ENCODE measurements around the gene DNAL1. TPM values are rescaled to one million over a fixed set of nuclear protein-coding genes. Genes with fewer than 3 reads are reported as not detected.

Gene DNAL1
- polyA plus RNA-seq, 1 of the 3 experiments (the other 2 are of a cell fraction), result 2.6 TPM

GRCh38 chr14:73695997-73696396, 51.2 kb downstream of the DNAL1 start (continued):
- TF ChIP-seq, protein P1, sequence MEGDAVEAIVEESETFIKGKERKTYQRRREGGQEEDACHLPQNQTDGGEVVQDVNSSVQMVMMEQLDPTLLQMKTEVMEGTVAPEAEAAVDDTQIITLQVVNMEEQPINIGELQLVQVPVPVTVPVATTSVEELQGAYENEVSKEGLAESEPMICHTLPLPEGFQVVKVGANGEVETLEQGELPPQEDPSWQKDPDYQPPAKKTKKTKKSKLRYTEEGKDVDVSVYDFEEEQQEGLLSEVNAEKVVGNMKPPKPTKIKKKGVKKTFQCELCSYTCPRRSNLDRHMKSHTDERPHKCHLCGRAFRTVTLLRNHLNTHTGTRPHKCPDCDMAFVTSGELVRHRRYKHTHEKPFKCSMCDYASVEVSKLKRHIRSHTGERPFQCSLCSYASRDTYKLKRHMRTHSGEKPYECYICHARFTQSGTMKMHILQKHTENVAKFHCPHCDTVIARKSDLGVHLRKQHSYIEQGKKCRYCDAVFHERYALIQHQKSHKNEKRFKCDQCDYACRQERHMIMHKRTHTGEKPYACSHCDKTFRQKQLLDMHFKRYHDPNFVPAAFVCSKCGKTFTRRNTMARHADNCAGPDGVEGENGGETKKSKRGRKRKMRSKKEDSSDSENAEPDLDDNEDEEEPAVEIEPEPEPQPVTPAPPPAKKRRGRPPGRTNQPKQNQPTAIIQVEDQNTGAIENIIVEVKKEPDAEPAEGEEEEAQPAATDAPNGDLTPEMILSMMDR (IDR thresholded peaks at IDR 0.05), result no peak
- TF ChIP-seq FOXJ3 (CRISPR knock-in tag; IDR thresholded peaks at IDR 0.05) (no peak), ZBTB33 (IDR thresholded peaks at IDR 0.05; ENCODE audit: borderline replicate concordance, low read depth) (no peak), RAD21 (IDR thresholded peaks at IDR 0.05; ENCODE audit: low read length) (no peak), REST (IDR thresholded peaks at IDR 0.05; ENCODE audit: low read depth, low read length) (no peak), GABPA (IDR thresholded peaks at IDR 0.05; ENCODE audit: low read depth) (no peak), RFX5 (IDR thresholded peaks at IDR 0.05; ENCODE audit: low read length) (no peak), NRF1 (IDR thresholded peaks at IDR 0.05; ENCODE audit: low read depth, low read length) (no peak), TEAD4 (IDR thresholded peaks at IDR 0.05; ENCODE audit: borderline replicate concordance, insufficient read depth) (no peak), EZH2phosphoT487 (IDR thresholded peaks at IDR 0.05; ENCODE audit: borderline replicate concordance, low read depth) (no peak)
- TF ChIP-seq, protein P2, sequence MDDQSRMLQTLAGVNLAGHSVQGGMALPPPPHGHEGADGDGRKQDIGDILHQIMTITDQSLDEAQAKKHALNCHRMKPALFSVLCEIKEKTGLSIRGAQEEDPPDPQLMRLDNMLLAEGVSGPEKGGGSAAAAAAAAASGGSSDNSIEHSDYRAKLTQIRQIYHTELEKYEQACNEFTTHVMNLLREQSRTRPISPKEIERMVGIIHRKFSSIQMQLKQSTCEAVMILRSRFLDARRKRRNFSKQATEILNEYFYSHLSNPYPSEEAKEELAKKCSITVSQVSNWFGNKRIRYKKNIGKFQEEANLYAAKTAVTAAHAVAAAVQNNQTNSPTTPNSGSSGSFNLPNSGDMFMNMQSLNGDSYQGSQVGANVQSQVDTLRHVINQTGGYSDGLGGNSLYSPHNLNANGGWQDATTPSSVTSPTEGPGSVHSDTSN (IDR thresholded peaks at IDR 0.05), result no peak
